Neural cell (in vitro differentiated cells): ENCODE measurements around the gene SCNN1G.

Experiments used
- EP300 ChIP-seq: fragments of 450-650 bp; conservative IDR thresholded peaks from 2 replicates; pipeline ENCODE4 v1.6.1; 2014; ENCODE audit warnings: antibody characterized with exemption, mild to moderate bottlenecking, moderate library complexity; ENCODE audit not compliant: poor library complexity, severe bottlenecking
- EZH2 ChIP-seq: fragments of 200-600, 300-800 bp; shearing (Covaris generic), sonication (generic); IDR thresholded peaks from 2 replicates; pipeline ENCODE4 v1.6.1; 2014; ENCODE audit warnings: antibody characterized with exemption, low read length, borderline replicate concordance, mild to moderate bottlenecking; ENCODE audit not compliant: insufficient read depth, poor library complexity, severe bottlenecking
- TF ChIP-seq, protein P1 (sequence below): fragments of 450-650 bp; IDR thresholded peaks from 2 replicates; pipeline ENCODE4 v1.5.1; 2014; ENCODE audit warnings: antibody characterized with exemption, mild to moderate bottlenecking, moderate library complexity; ENCODE audit not compliant: poor library complexity, severe bottlenecking

GRCh38 chr16:23249830-23250229 lies 67.3 kb downstream of the SCNN1G start:
- TF ChIP-seq, protein P1, sequence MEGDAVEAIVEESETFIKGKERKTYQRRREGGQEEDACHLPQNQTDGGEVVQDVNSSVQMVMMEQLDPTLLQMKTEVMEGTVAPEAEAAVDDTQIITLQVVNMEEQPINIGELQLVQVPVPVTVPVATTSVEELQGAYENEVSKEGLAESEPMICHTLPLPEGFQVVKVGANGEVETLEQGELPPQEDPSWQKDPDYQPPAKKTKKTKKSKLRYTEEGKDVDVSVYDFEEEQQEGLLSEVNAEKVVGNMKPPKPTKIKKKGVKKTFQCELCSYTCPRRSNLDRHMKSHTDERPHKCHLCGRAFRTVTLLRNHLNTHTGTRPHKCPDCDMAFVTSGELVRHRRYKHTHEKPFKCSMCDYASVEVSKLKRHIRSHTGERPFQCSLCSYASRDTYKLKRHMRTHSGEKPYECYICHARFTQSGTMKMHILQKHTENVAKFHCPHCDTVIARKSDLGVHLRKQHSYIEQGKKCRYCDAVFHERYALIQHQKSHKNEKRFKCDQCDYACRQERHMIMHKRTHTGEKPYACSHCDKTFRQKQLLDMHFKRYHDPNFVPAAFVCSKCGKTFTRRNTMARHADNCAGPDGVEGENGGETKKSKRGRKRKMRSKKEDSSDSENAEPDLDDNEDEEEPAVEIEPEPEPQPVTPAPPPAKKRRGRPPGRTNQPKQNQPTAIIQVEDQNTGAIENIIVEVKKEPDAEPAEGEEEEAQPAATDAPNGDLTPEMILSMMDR = no peak
- TF ChIP-seq EP300 (no peak), EZH2 (no peak)
